OCI-LY7 (cell line): ENCODE measurements around the gene EIF2B1. TPM values are rescaled to one million over a fixed set of nuclear protein-coding genes. Genes with fewer than 3 reads are reported as not detected.
"Not testable (repeated sequence)": the region's sequence is repeated elsewhere in the genome, so short reads cannot be mapped to it uniquely, and the experiment has no call there.

ENCODE experiments used
- BruUV-seq: library from RNA; stranded (reverse); fragments of 400-500 nt; replicated peaks from 2 replicates; lab custom pipeline; 2021; lab: Mats Ljungman, UMichigan
- CTCF ChIA-PET: fragments of 300-600 bp; sonication (Branson Sonifier 250); formaldehyde crosslinking; loops from one replicate; lab custom pipeline; 2022; ENCODE audit warnings: antibody characterized with exemption; ENCODE audit not compliant: unreplicated experiment; lab: Charles Lee
- POLR2A ChIA-PET: fragments of 300-600 bp; sonication (Branson Sonifier 250); formaldehyde crosslinking; loops from one replicate; lab custom pipeline; 2022; ENCODE audit warnings: antibody characterized with exemption; lab: Charles Lee
- DNase-seq: peaks from one replicate; pipeline ENCODE4 v3.0.0-alpha.2; 2015; ENCODE audit warnings: low spot score
- H2AFZ ChIP-seq: fragments of 200-600 bp; sonication (generic), shearing (Covaris generic); 2 replicates; pipeline ENCODE4 v1.6.1; 2014; ENCODE audit warnings: mild to moderate bottlenecking, antibody characterized with exemption, low read length, moderate library complexity
- H3K27ac ChIP-seq: fragments of 200-600 bp; sonication (generic); 2 replicates; pipeline ENCODE4 v1.5.1; 2014; ENCODE audit warnings: mixed run types, low read depth, mild to moderate bottlenecking, moderate library complexity, low read length, inconsistent platforms; ENCODE audit not compliant: poor library complexity, severe bottlenecking
- H3K36me3 ChIP-seq: fragments of 200-600 bp; sonication (generic); 2 replicates; pipeline ENCODE4 v1.6.1; 2014; ENCODE audit warnings: mild to moderate bottlenecking, antibody characterized with exemption, low read length, moderate library complexity, mixed read lengths; ENCODE audit not compliant: insufficient read depth
- H3K4me1 ChIP-seq: fragments of 200-600 bp; sonication (generic); 2 replicates; pipeline ENCODE4 v1.5.1; 2014; ENCODE audit warnings: mild to moderate bottlenecking, low read length; ENCODE audit not compliant: insufficient read depth, poor library complexity, severe bottlenecking
- H3K4me2 ChIP-seq: fragments of 200-600 bp; sonication (generic); 2 replicates; pipeline ENCODE4 v1.6.1; 2014; ENCODE audit warnings: mild to moderate bottlenecking, low read length
- H3K4me3 ChIP-seq: fragments of 200-600 bp; sonication (generic); 2 replicates; pipeline ENCODE4 v1.5.1; 2014; ENCODE audit warnings: mild to moderate bottlenecking, low read depth, low read length; ENCODE audit not compliant: poor library complexity, severe bottlenecking
- H3K79me2 ChIP-seq: fragments of 200-600 bp; sonication (generic); 2 replicates; pipeline ENCODE4 v1.6.1; 2016; ENCODE audit warnings: low read depth, mild to moderate bottlenecking, low read length, moderate library complexity, mixed read lengths; ENCODE audit not compliant: insufficient read depth
- H3K9me2 ChIP-seq: fragments of 200-600 bp; sonication (generic); 2 replicates; pipeline ENCODE4 v1.6.1; 2016; ENCODE audit warnings: mild to moderate bottlenecking, low read length, mixed read lengths; ENCODE audit not compliant: insufficient read depth
- H3K9me3 ChIP-seq: fragments of 200-600 bp; sonication (generic); 2 replicates; pipeline ENCODE4 v1.6.1; 2014; ENCODE audit warnings: mild to moderate bottlenecking, mixed run types, low read length, mixed read lengths
- H4K20me1 ChIP-seq: fragments of 200-600 bp; sonication (generic); 2 replicates; pipeline ENCODE4 v1.6.1; 2014; ENCODE audit warnings: mild to moderate bottlenecking, antibody characterized with exemption, low read length, moderate library complexity, mixed read lengths; ENCODE audit not compliant: insufficient read depth
- CTCF ChIP-seq: fragments of 200-600 bp; sonication (generic); conservative IDR thresholded peaks from 2 replicates; pipeline ENCODE4 v1.5.1; 2014; ENCODE audit warnings: mild to moderate bottlenecking, antibody characterized with exemption, low read length, moderate library complexity, mixed read lengths
- EZH2phosphoT487 ChIP-seq: fragments of 200-600 bp; sonication (generic); IDR thresholded peaks from 2 replicates; pipeline ENCODE4 v1.6.1; 2018; ENCODE audit warnings: low read depth, borderline replicate concordance, mild to moderate bottlenecking, mixed run types, antibody characterized with exemption, low read length, moderate library complexity, mixed read lengths
- intact Hi-C: fragments of 100-400 bp; cut with micrococcal nuclease; formaldehyde crosslinking; loops from one replicate; pipeline ENCODE4 v1.10.0; 2022; ENCODE audit not compliant: unreplicated experiment
- total RNA-seq, 2 experiments: library from RNA; depleted of rRNA in 1 of 2; stranded (reverse); fragments of >200 nt in 1 of 2; shearing (Covaris generic) in 1 of 2; gene quantifications; 2 replicates each; pipeline ENCODE4 v1.2.3, GENCODE V29; 2014 to 2022

Gene EIF2B1
- total RNA-seq, 2 experiments from 2014 or later = 60.3 to 72.8 TPM

- DNase-seq = no peak
- H3K36me3 ChIP-seq = peaks cover 1% of the 10 kb centered on the region
- intact Hi-C loops = loop anchor here (5.0 kb wide), 3 partner anchors 48 to 193 kb away; partner anchors contain the start of genes ATP6V0A2 and RILPL1
- CTCF ChIA-PET = no interaction called here
- no peak overlapping the region for H3K4me2 ChIP-seq
- BruUV-seq = no TSS peak
- TF ChIP-seq CTCF (no peak), EZH2phosphoT487 (no peak)
- no peak overlapping the region for H3K4me3 ChIP-seq
- H3K79me2 ChIP-seq = peaks cover 27% of the 10 kb centered on the region
- no peak overlapping the region for H2AFZ ChIP-seq
- POLR2A ChIA-PET = no interaction called here
- no peak overlapping the region for H3K27ac ChIP-seq
- H3K9me2 ChIP-seq = no peaks in the 10 kb centered on the region
- peaks cover 6% of the 10 kb centered on the region; the same call in 1 of the 2 replicates for H4K20me1 ChIP-seq
- no peaks in the 10 kb centered on the region for H3K9me3 ChIP-seq
- H3K4me1 ChIP-seq = peaks cover 20% of the 10 kb centered on the region
Measured at GRCh38 chr12:123580772-123581171, 52.7 kb downstream of the EIF2B1 start.

DNA sequence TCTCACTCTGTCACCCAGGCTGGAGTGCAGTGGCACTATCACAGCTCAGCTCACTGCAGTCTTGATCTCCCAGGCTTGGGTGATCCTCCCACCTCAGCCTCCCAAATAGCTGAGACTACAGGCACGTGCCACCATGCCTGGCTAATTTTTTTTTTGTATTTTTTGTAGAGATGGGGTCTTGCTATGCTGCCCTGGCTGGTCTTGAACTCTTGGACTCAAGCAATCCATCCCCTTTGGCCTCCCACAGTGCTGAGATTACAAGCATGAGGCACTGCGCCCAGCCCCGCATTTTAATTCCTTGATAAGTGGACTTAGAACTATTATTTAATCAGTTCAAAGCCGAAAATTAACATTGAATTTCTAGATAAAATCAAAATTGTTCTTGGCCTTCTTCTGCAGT is 54.7 kb downstream of the EIF2B1 start:
- BruUV-seq, intact Hi-C loops, H3K36me3 ChIP-seq, H3K4me3 ChIP-seq, H4K20me1 ChIP-seq, CTCF ChIA-PET, H3K27ac ChIP-seq, H3K9me3 ChIP-seq, DNase-seq, H2AFZ ChIP-seq, H3K4me2 ChIP-seq, H3K9me2 ChIP-seq: not testable (repeated sequence)
- POLR2A ChIA-PET = interaction anchor here (0.6 to 0.8 kb wide), 5 partner anchors 9 to 611 kb away, joined by 3 to 6 read pairs (median 5); no protein-coding TSS in a partner anchor
- Histone ChIP-seq H3K4me1 (peaks cover 13% of the 10 kb centered on the region), H3K79me2 (peaks cover 13% of the 10 kb centered on the region; the same call in 1 of the 2 replicates)

GRCh38 chr12:123578243-123578642 is 55.2 kb downstream of the EIF2B1 start:
- no peak overlapping the region for H3K4me2 ChIP-seq
- POLR2A ChIA-PET = interaction anchor here (0.6 to 0.7 kb wide), 4 partner anchors 16 to 610 kb away, joined by 3 to 5 read pairs (median 4); no protein-coding TSS in a partner anchor

More at GRCh38 chr12:123578243-123578642, 55.2 kb downstream of the EIF2B1 start:
- Histone ChIP-seq H3K9me2 (no peaks in the 10 kb centered on the region), H2AFZ (no peak overlapping the region), H3K4me3 (no peak overlapping the region), H3K27ac (no peak overlapping the region), H3K79me2 (peaks cover 10% of the 10 kb centered on the region; the same call in 1 of the 2 replicates), H3K36me3 (no peaks in the 10 kb centered on the region; the same call in 1 of the 2 replicates), H3K4me1 (peaks cover 13% of the 10 kb centered on the region), H3K9me3 (no peaks in the 10 kb centered on the region), H4K20me1 (no peaks in the 10 kb centered on the region)
- intact Hi-C loops = no loop called here
- CTCF ChIA-PET = no interaction called here
- BruUV-seq = no TSS peak
- no peak for DNase-seq
- TF ChIP-seq EZH2phosphoT487 (no peak), CTCF (no peak)
